Activated naive CD8-positive, alpha-beta T cell treated with anti-CD3 and anti-CD28 coated beads, Interleukin-2, amount 10 ng/mL, durations not matched to agents 7 days and 5 days (primary cell): ENCODE data around the gene STC2. TPM values are rescaled to one million over a fixed set of nuclear protein-coding genes. Genes with fewer than 3 reads are reported as not detected.

Experiments
- ATAC-seq: fragments of 150-1000 bp; cut with Tn5 transposase; one replicate; pipeline ENCODE4 v1.10.0; 2021; ENCODE audit warnings: low read depth, moderate library complexity
- POLR2A ChIA-PET: fragments of 350-600 bp; sonication (Branson Sonifier 250); formaldehyde crosslinking; loops from one replicate; lab custom pipeline; 2021; ENCODE audit warnings: antibody characterized with exemption; lab: Charles Lee
- DNase-seq: peaks from one replicate; pipeline ENCODE4 v3.0.0; 2021
- H3K27ac Mint-ChIP-seq: one replicate; pipeline ENCODE4 v1.8.0; 2022; ENCODE audit warnings: mild to moderate bottlenecking, mixed read lengths
- H3K27me3 Mint-ChIP-seq: one replicate; pipeline ENCODE4 v1.8.0; 2022; ENCODE audit warnings: mild to moderate bottlenecking, moderate library complexity, mixed read lengths
- H3K36me3 Mint-ChIP-seq: one replicate; pipeline ENCODE4 v1.8.0; 2021; ENCODE audit warnings: mild to moderate bottlenecking, mixed read lengths
- H3K4me1 Mint-ChIP-seq: one replicate; pipeline ENCODE4 v1.8.0; 2021; ENCODE audit warnings: mixed read lengths
- H3K4me3 Mint-ChIP-seq: one replicate; pipeline ENCODE4 v1.8.0; 2022; ENCODE audit warnings: mild to moderate bottlenecking, moderate library complexity, mixed read lengths
- H3K9me3 Mint-ChIP-seq: one replicate; pipeline ENCODE4 v1.8.0; 2021; ENCODE audit warnings: mixed read lengths
- total RNA-seq, 2 experiments: library from RNA; stranded (reverse); gene quantifications; one replicate each; pipeline ENCODE4 v1.2.3, GENCODE V29; 2021

The STC2 gene
- total RNA-seq, 2 experiments from 2014 or later, result 10.9 to 14.7 TPM

DNA sequence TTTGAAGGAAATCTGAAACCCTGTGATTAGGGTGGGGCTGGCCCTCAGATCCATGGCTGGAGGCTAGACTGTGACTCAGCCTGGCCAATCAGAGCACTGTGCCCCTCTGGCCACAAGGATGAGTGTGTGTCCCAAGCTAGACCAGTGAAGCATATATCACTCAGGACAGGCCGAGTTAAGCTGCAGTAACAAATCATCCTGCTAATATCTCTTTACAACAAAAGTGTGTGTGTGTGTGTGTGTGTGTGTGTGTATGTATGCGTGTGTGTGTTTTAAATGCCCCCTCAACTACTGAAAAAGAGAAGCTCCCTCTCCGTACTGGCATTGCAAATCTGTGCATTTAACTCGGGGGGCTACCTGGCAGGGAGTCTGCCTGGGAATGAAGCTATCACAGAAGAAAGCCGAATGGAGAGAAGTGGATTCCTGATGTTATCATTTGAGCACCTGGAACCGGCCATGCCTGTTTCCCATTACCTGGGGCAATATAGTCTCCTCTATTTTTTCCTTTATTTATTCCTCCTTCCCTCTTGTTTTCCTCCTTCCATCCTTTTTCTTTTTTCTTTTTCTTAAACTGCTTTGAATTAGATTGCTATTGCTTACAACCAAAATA lies 25.6 kb downstream of the STC2 start:
- ATAC-seq (no peak), DNase-seq (no peak)
- Mint-ChIP-seq H3K4me3 (no peak overlapping the region), H3K36me3 (no peaks in the 10 kb centered on the region), H3K4me1 (no peaks in the 10 kb centered on the region), H3K27me3 (peaks cover 37% of the 10 kb centered on the region), H3K27ac (no peak overlapping the region), H3K9me3 (no peaks in the 10 kb centered on the region)
- POLR2A ChIA-PET, result no interaction called here

DNA sequence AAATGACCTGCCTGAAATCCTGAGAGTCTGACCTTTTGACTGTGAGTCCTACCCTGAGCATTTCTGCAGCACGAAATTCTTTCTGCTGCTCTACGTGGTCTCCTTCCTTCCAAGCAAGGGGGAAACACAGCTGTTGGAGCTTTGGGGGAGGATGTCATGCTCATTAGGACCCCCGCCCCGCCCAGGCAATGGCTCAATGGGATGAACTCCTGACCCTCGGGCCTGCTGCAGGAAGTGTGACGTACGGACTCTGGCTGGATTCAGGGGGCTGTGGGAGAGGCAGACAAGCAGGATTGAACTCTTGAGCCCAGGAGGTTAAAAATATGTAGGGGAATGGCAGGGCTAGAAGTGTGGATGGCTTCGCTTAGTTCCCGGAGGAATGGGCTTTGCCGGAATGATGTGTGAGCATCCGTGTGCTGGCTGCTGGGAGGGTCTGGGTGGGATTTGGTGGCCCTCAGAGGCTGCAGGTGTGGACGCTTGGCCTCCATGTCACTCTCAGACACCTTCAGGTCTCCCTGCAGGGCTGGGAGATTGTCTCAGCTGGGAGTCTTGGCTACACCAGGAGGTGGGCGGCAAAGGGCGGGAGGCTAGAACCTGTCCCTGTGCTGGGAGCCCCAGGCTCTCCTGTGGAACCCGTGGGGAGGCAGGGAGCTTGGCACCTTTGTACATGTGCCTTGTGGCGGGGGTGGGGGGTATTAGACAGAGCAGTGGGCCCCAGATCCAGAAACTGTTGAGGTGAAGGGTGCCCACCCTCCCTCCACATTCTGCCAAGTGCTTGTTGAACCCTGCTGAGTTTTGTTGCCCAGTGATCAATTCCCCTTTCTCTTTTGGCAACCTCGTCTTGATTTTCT lies 26.3 kb downstream of the STC2 start:
- peaks cover 38% of the 10 kb centered on the region for H3K27me3 Mint-ChIP-seq
- DNase-seq (no peak), ATAC-seq (no peak)
- POLR2A ChIA-PET, result no interaction called here
- H3K9me3 Mint-ChIP-seq, result no peaks in the 10 kb centered on the region
- no peak overlapping the region for H3K4me3 Mint-ChIP-seq
- no peak overlapping the region for H3K27ac Mint-ChIP-seq
- H3K4me1 Mint-ChIP-seq, result no peaks in the 10 kb centered on the region
- no peaks in the 10 kb centered on the region for H3K36me3 Mint-ChIP-seq

DNA sequence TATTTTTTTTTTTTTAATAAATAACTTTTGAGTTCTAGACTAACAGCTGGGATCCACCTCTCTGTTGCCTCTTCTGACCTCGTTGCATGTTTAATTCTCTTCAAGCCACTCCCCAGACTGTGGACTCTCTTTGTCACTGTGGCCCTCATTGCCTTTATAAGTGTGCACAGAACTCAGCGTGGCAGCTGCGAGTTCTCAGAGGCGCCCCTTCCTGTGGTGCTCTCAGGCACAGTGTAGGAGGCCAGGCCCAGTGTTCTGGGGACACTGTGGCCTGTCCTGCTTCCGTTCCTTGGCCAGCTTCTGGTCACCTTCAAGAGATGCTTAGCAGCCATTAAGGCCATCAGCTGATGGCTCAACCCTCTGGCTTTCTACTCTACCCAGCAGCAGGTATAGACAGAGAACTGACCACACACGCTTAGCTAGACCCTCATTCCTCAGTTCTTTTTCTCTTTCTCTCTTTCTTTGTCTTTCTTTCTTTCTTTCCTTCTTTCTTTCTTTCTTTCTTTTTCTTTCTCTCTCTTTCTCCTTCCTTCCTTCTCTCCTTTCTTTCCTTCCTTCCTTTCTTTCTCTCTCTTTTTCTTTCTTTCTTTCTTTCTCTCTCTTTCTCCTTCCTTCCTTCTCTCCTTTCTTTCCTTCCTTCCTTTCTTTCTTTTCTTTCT lies 27.7 kb downstream of the STC2 start:
- peaks cover 40% of the 10 kb centered on the region for H3K27me3 Mint-ChIP-seq
- no peak overlapping the region for H3K27ac Mint-ChIP-seq
- no peak overlapping the region for H3K4me3 Mint-ChIP-seq
- ATAC-seq (no peak), DNase-seq (no peak)
- H3K4me1 Mint-ChIP-seq, result no peaks in the 10 kb centered on the region
- POLR2A ChIA-PET, result no interaction called here
- H3K9me3 Mint-ChIP-seq, result no peaks in the 10 kb centered on the region
- no peaks in the 10 kb centered on the region for H3K36me3 Mint-ChIP-seq

DNA sequence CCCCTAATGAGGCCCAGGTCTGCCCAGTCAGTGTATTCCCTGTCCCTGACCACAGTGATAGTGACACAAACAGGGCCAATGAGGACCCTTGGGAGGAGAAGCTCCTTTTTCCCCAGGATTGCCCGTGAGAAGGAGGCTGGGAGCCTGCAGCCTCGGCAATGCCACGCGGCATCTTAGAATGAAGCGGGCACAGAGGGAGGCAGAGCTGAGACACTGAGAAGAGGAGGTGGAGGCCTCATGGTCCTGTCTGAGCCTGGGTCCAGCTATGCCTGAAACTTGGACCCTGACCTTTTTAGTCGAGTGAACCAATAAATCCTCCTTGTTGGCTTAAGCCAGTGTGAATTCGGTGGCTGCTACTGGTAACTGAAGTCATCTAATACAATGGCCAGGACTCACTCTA lies 28.4 kb downstream of the STC2 start:
- H3K4me1 Mint-ChIP-seq, result peaks cover under 1% of the 10 kb centered on the region
- ATAC-seq, result no peak
- POLR2A ChIA-PET, result no interaction called here

DNA sequence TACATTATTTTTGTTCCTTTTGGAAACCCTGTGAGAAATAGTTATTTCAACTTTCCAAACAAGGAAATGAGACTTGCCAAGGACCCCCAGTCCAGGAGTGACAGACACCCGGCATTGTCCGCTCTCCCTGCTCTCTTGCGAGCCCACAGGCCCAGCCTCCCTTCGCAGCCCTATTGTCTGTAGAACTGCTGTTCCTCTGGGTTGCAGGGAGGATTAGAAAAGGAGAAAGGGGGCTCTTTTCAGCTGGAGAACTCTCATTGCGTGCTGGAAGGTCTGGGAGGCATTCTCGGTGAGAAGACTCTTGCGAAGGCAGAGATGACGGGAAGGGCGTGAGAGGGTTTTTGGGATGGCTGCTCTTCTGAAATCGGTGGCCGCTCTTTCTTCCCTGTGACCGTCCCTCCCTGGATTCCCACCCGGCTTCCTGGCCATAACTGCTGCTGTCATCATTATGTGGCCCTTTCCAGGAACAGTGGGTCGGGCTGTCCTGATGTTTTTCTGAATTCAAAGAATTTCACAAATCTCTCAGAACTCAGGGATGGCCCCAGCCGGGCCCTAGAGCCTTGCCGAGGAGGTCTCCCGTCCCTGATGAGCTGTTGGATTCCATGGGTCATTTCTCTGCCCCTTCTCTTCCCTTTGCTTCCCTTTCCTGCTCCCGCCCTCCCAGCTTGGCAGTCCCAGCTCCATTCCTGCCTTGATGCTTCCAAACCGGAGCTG lies 29.8 kb downstream of the STC2 start:
- POLR2A ChIA-PET, result no interaction called here

More for the DNA sequence above, 28.4 kb downstream of the STC2 start:
- Mint-ChIP-seq H3K36me3 (no peaks in the 10 kb centered on the region), H3K27me3 (peaks cover 43% of the 10 kb centered on the region), H3K27ac (no peak overlapping the region), H3K9me3 (no peaks in the 10 kb centered on the region), H3K4me3 (no peak overlapping the region)
- DNase-seq, result no peak

DNA sequence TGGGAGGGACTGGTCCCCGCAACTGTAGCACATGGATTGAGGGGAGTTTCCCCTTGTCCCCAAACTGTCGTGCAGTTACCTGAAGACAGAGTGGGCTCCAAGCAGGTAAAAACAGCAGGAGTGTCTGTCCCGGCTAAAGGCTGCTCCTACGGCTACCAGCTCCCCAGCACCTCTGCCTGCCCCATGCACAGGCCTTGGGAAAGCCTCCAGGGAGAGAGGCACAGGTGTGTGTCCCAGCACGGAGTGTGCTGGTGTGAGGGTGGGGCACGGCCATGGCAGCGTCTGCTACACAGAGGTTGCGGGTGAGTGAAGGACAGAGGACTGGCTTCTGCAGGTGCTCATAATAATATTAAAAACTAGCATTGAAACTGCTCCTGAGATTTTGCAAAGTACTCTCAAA lies 30.4 kb downstream of the STC2 start:
- Mint-ChIP-seq H3K4me3 (no peak overlapping the region), H3K27ac (no peak overlapping the region), H3K9me3 (no peaks in the 10 kb centered on the region), H3K4me1 (peaks cover 13% of the 10 kb centered on the region), H3K27me3 (peaks cover 39% of the 10 kb centered on the region), H3K36me3 (no peaks in the 10 kb centered on the region)
- POLR2A ChIA-PET, result no interaction called here
- ATAC-seq, result no peak
- no peak for DNase-seq

More for the DNA sequence above, 29.8 kb downstream of the STC2 start:
- Mint-ChIP-seq H3K36me3 (no peaks in the 10 kb centered on the region), H3K4me3 (no peak overlapping the region), H3K9me3 (no peaks in the 10 kb centered on the region), H3K27ac (no peak overlapping the region), H3K27me3 (peaks cover 44% of the 10 kb centered on the region), H3K4me1 (peaks cover 13% of the 10 kb centered on the region)
- ATAC-seq (no peak), DNase-seq (no peak)

DNA sequence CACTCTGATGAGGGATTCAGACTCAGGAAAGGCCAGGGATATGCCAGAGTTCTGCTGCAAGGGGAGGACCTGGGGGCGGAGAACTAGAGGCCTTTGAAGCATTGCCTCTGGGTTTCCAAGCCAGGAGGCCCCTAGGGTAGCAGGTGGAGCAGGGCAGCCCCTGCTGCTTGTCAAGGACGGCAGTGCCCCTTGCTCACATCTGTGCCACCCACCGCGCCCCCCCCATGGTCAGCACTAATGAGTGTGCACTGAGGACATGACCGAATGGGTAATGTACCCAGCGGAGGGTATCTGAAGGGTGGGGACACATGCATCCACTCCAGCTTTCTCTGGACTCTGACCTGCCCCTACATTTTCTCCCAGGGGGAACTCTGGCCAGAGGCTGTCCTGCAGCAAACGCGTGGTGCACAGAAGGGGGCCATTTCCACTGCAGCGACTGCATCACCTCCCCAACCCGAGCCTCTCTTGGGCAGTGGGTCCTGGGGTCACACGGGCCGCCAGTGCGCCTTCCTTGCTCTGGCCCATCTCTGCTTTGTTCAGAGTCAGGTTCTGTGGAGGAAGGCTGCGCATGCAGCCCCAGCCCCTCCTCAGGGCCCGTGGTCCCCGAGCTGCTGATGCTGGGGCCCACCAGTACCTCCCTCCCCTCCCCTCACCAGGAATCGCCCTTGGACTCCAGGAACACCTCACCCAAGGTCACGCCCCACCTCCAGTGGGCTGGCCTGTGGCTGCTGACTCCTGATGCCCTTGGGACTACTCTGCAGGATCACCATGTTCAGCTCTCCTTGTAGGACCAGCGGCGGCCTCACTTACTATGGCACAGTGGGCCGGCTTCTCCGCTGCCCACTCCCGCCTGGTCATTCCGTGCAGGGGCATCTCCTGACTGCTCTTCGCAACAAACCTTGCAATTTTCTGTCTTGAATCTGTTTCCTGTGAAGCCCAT lies 31.2 kb downstream of the STC2 start:
- no peak for DNase-seq
- no peaks in the 10 kb centered on the region for H3K36me3 Mint-ChIP-seq
- no peak for ATAC-seq
- H3K27me3 Mint-ChIP-seq, result peaks cover 36% of the 10 kb centered on the region
- no peak overlapping the region for H3K27ac Mint-ChIP-seq
- H3K9me3 Mint-ChIP-seq, result no peaks in the 10 kb centered on the region
- POLR2A ChIA-PET, result no interaction called here
- H3K4me1 Mint-ChIP-seq, result peaks cover 17% of the 10 kb centered on the region
- H3K4me3 Mint-ChIP-seq, result no peak overlapping the region

DNA sequence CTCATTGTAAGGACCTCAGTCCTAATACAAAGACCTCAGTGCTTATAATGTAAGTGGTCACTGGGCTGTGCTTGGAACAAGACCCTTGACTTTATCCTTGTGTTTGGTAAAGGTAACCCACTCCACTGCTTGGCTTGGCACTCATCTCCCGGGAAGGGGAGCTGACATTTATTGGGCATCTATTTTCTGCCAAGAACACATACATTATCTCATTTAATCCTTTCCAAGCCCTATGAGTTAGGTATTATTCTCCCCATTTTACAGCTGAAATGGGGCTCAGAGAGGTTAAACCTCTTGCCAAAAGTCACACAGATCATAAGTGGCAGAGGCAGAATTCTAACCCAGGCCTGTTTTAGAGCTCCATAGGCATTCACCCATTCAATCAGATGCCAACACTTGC lies 32.4 kb downstream of the STC2 start:
- POLR2A ChIA-PET, result interaction anchor here (1.1 kb wide), 1 partner anchor 34 kb away, joined by 4 read pairs; no protein-coding TSS in a partner anchor
- no peaks in the 10 kb centered on the region for H3K36me3 Mint-ChIP-seq
- H3K4me3 Mint-ChIP-seq, result no peak overlapping the region
- peaks cover 21% of the 10 kb centered on the region for H3K4me1 Mint-ChIP-seq
- ATAC-seq (no peak), DNase-seq (no peak)
- no peaks in the 10 kb centered on the region for H3K9me3 Mint-ChIP-seq
- H3K27ac Mint-ChIP-seq, result no peak overlapping the region
- peaks cover 40% of the 10 kb centered on the region for H3K27me3 Mint-ChIP-seq

DNA sequence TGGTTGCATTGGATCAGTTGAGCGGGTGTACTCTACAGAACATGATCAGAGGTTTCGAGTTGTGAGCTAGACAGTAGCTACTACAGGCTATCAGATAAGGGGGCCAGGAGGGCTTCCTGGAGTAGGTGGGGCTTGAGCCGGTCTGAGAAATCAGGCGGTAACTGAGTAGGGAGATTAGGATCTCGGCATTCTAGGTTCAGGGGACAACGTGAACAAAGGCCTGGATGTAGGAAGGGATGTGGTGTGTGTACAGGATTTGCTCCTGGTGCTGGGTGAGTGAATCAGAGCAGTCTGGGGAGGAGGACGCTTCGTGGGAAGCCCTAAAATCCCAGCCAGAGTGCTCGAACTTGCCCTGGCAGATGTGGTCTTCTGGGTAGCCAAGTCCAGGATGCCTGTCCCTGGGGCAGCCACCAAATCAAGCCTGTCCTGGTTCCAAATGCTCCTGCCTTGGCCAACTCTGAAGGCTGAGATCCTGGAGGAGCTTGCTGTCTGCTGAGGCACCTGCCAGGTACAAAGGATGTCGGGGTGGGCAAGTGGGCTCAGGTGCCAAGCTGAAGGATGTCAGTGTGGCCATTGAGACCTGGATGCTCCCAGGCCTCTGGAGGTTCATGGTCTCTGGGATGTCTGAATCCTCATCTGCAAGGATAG lies 33.4 kb downstream of the STC2 start:
- Mint-ChIP-seq H3K4me1 (peaks cover 21% of the 10 kb centered on the region), H3K36me3 (peaks cover 1% of the 10 kb centered on the region), H3K4me3 (peak overlapping the region; percentile 67), H3K27me3 (peaks cover 45% of the 10 kb centered on the region), H3K27ac (no peak overlapping the region), H3K9me3 (no peaks in the 10 kb centered on the region)
- POLR2A ChIA-PET, result interaction anchor here (1.0 to 1.4 kb wide), 3 partner anchors 25 to 35 kb away, joined by 4 to 5 read pairs (median 5); partner anchors contain the start of gene STC2
- ATAC-seq, result no peak
- DNase-seq, result no peak

DNA sequence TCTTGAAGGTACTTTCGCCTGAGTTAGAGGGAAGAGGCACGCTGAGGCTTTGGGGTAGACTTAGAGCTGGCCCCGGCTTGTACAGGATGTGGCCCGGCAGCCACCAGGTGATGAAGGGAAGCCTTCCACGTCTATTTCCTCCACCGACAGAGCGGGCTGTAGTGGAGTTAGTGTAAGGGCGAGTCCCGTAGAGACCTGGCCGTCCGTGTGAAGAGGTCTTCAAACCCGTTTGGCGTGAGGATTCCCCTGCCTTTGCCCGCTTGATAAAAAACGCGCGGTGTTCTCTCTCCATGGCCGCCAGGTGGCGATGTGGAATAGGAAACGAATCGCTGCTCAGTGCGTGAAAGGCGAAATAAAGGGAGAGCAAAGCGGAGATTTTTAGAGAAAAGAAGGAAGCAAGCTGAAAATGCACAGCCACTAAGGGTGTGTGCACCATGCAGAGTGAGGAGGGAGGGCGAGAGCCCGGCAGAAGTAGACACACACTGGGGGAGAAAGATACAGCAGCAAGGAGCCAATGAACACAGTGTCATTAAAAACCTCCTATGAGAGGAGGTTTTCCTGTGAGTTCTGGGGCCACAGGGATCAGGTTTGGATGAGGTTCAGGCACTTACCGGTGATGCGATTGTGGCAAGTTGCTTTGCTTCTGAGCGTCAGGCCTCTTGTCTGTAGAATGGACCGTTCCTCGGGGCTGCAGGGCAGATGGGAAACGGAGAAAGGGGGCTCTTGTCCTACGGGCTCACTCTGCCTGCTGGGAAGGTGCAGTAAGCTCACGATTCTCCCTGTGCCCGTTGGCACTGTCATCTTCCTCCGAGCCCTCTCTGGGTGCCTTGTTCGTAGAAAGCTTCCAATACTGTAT lies 34.2 kb downstream of the STC2 start:
- Mint-ChIP-seq H3K27ac (peak overlapping the region; percentile 15), H3K36me3 (peaks cover 1% of the 10 kb centered on the region), H3K27me3 (peaks cover 50% of the 10 kb centered on the region), H3K4me1 (peaks cover 22% of the 10 kb centered on the region), H3K9me3 (no peaks in the 10 kb centered on the region), H3K4me3 (peak overlapping the region; percentile 67)
- POLR2A ChIA-PET, result interaction anchor here (1.0 to 1.4 kb wide), 3 partner anchors 26 to 35 kb away, joined by 4 to 5 read pairs (median 5); partner anchors contain the start of gene STC2
- DNase-seq (peak; percentile 82), ATAC-seq (peak; percentile 93)
